GM23248 (cell line): ENCODE results near the gene DCAF12.

ENCODE experiments used
- EZH2 ChIP-seq: fragments of 200-600 bp; sonication (generic); IDR thresholded peaks from 2 replicates; pipeline ENCODE4 v1.6.1; 2018; ENCODE audit warnings: antibody characterized with exemption, mild to moderate bottlenecking; ENCODE audit not compliant: insufficient read depth, poor library complexity, severe bottlenecking
- EZH2phosphoT487 ChIP-seq: fragments of 200-600 bp; sonication (generic); IDR thresholded peaks from 2 replicates; pipeline ENCODE4 v1.6.1; 2018; ENCODE audit warnings: antibody characterized with exemption, moderate library complexity, mild to moderate bottlenecking, low read depth; ENCODE audit not compliant: insufficient read depth

GRCh38 chr9:34069831-34070230 lies 56.7 kb downstream of the DCAF12 start:
- TF ChIP-seq EZH2 (no peak), EZH2phosphoT487 (no peak)
